GM03348 (cell line): ENCODE data around the gene SCN7A.

ENCODE experiments used
- DNase-seq: peaks from one replicate; pipeline ENCODE4 v3.0.0; 2012; ENCODE audit warnings: low spot score

Gene SCN7A

DNA sequence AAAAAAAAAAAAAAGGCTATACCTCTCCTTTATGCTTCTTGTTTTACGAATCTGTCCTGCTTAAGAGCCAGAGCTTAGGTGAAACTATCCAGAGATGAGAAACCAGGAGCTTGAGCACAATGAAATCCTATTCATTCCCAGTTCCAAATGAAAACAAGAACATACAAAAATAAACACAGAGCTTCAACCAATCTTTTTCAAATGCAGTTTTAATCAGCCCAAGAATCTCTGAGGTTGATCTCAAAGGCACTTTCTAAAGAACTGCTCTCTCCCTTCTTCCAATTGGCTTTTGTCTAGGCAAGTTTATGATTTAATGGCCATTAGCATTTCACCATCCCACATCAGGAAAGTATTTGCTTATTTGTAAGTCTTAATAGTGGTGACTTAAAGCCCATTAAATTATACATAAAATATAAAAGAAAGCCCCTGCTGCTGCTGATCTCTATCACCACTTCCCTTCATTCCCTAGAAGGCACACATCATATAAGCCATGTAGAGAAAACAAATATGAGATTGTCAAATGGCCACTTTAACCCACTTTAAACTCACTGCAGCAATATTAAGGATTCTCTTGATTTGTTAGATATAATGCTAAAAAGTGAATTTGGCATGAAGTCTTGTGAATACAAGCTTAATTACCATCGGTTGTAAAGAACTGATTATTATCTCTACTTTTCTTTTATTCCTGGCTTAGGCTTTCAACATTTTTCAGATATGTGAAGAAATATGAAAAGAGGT is 89.0 kb downstream of the SCN7A start:
- DNase-seq, result no peak

DNA sequence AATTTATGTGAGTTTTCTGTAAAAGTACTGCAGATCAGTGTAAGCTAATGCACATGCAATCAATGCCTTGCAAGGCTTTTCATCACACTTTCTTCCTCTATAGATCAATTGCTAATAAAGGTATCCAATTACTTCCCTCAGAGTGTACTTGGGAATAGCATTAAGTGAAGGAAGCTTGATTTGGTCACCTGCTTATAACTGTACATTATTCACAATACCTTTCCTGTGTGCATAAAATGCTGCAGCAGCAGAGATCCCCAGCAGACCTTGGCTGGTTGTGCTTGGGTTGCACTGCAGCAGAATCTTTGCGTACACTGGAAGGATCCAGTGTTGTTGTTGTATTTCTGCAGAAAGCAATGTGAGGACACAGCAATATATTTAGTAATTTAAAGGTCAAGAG is 99.8 kb downstream of the SCN7A start:
- DNase-seq, result no peak

DNA sequence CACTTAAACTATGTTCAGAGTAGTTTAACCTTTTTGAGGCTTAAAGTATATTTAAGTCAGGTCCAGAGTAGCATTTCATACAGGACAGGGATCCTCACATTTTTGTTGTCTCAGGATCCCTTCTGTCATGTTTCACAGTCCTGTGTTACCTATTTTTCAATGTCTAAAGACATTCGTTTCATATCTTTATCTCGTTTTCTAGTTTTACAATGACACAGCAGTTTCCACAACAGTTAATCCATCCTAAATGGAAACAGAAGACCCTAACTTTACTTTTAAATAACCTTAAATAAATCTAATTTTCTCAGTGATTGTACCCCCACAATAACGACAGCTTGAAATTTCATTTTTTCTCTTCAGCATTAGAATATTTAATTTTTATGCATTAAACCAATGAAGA is 101.0 kb downstream of the SCN7A start:
- DNase-seq, result no peak

DNA sequence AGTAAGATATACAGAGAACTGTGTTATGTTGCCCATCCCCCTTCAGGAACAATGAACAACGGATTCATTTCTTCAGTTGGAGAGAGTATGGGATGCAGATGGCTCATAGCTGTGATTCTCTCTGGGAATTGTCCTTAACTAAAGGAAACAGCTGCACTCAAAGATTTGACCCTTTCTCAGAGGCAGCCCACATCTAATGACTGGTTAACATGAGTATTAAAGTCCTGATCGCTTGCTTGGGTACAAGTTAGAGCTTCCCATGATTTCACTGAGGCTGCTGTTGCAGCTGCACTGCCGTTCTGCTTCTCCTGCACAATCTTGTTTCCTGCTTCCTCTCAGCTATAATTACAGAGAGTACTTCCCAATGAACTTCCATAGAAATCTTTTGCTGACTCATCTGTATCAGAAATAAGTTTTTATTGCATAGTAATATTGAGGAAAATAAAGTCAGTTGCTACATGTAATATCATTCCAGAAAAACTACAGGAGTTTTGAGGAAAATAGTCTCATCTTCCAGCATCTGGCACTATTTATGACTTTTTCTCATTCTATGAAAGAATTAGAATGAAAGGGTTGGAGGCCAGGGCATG is 105.5 kb downstream of the SCN7A start:
- peak; percentile 2 for DNase-seq

DNA sequence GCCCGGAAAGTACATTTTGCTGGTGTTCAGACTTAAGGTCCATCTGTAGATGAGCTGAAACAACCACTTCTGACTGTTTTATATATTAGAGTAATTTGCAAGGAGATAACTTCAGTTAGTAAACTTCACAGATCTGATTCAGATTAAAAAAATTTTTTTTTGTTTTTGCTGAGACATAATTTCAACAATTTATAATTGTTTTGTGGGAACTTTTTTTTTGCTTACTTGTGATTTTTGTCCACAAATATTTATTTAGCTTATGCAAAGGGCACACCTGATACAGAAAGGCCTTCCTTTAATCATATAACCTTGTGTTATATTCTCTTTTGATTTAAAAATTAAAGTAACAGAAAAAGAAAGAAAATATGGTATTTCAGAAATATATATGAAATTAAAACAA is 108.7 kb downstream of the SCN7A start:
- DNase-seq, result no peak

DNA sequence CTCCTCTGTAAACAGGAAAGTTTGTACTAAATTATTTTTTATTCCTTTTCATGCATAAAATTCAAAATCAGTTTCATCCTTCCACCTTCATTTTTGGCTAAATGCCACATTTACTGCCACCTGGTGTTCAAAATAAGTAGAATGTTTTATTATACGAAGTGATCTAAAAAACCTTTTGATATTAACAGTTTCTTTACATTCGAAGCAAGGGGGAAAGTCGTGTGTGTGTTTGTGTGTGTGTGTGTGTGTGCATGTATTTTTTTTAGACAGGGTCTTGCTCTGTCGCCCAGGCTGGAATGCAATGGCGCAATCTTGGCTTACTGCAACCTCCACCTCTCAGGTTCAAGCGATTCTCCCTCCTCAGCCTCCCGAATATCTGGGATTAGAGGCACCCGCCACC is 109.3 kb downstream of the SCN7A start:
- peak; percentile 40 for DNase-seq

DNA sequence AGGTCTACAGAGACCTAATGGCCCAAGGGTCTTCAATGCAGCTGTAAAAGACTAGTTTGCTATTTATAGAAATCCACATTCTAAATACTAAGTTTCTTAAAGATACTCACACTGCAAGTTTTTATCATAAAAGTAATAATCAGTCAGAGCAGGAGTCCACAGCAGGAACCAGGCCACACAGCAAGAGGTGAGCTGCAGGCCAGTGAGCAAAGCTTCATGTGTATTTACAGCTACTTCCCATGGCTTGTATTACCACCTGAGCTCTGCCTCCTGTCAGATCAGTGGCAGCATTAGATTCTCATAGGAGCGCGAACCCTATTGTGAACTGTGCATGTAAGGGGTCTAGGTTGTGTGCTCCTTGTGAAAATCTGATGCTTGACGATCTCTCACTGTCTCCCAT is 111.6 kb downstream of the SCN7A start:
- DNase-seq, result no peak

DNA sequence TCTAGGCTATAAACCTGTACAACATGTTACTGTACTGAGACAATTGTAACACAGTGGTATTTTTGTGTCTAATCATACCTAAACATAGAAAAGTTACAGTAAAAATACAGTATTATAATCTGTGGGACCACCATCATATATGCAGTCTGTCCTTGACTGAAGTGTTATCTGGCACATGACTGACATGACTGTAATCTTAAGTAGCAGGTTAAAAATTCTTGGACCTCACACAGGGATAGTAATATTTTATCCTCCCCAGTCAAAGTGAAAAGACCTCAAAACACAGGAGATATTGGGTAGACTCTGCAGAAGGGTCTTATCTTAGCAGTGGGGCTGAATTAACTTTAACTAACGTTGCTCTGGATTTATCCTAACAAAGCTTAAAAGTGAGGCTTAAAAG is 113.4 kb downstream of the SCN7A start:
- DNase-seq, result no peak

DNA sequence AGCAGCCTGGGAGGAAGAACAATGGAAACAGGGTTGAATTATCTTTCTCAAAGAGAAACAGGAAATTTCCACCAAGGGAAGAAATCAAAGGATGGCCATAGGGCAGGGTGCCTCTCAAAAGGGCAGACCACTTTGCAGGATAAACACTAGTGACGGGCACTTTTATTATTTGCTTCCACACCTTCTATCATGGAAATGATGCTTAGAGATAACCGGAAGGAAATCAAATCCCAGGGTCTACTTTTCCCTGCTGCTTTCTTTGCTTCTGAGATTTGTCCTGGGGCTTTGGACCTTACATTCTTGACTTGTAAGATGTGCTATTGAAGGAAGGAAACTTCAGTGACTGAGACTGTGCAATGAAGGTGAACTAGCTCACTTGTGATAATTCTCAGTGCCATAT is 117.2 kb downstream of the SCN7A start:
- DNase-seq, result no peak

DNA sequence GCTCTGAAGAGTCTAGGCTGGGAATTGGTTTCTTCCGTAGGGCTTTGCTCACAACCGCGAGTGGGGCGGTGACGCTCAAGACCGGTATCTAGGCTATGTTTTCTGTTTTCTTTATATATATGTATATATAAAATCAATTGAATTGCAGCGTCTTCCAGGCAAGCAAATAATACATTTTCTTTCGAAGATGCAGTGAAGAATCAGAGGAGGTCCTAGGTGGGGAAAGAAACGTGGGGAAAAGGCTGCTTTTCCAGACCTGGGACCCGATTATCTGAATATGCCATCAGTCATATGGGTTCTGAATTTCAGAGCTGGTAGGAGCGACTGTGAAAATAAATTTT is 117.6 kb downstream of the SCN7A start:
- DNase-seq, result no peak

DNA sequence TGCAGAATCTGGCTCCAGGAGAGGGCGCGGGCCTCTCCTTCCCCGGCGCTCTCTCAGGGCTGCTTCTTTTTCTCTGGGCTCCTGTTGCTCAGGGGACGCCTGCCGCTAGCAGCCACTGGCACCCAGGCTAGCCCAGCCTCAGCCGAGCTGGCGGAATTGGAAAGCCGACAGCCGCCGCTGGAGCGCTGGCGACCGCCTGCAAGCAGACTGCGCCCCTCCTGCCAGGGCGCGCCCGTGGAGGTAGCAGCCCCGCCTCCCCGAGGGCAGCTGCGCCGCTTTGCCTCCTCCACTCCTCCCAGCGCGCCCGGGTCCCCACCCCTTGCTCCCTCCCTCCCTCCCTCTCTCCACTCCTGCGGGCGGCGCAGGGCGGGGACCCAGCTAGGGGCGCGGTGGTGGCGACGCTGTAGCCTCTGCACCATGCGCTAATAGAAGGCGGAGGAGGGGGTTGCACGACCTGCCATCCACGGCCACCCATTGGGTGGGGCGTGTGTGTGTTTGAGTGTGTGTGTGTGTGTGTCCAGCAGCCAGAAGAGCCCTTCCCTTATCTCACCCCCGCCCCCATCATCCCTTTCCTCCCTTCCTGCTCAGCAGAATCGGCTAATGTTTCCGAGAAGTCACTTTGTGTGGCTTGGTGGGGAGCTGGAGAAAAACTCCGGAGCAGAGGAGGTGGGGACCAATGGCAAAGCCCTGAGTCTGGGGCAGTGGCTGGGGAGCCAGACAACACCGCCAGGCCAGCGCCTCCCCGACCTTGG is 118.1 kb downstream of the SCN7A start, which contains the start of gene SCN9A:
Gene SCN9A, minus strand, starts transcription at position 209 of the 752 bp plus-strand sequence. CDS start 64,188 bp downstream, outside the sequence.
- peak; percentile 91 for DNase-seq

DNA sequence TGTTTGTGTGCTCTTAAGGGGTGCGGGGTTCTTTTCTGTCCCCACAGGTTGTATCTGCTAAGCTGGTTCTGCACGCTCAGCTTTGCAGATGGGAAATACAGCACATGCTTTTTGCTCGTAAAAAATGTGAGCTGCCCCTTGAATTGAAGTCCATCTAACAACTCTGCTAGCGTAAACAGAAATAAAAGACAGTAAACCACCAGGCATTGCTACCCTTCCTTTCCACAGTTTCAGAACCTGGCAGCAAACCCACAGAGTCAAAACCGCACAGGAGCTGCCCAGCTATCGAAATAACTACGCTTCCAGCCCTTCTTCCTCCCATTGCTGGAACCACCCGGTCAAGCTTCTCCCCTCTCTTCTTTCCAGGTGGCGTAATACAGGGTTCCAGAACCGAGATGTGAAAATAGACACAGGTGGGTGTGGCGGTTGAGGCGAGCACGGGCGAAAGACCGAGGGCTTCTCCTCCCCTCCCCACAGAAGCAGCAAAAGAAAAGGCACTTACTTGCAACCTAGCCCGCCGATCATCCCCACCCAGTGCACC is 118.8 kb downstream of the SCN7A start:
- DNase-seq, result peak; percentile 29

DNA sequence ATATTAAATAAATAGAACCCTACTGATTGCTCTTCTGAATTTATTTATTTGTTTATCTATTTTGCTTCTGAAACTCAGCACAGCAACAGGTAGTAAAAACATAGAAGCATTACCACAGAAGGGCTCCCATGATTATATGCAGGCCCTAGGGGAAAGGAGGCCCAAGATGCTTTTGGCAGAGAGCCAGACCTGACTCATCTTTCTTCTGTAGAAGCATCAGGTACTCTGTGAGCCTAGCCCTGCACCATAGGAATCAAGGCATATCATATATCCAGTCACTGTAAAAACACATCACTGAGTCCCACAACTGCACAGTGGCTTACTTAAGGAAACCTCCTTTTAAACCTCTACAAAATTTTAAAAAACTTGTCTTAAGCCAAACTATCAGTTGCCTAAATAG is 120.1 kb downstream of the SCN7A start:
- peak; percentile 18 for DNase-seq

DNA sequence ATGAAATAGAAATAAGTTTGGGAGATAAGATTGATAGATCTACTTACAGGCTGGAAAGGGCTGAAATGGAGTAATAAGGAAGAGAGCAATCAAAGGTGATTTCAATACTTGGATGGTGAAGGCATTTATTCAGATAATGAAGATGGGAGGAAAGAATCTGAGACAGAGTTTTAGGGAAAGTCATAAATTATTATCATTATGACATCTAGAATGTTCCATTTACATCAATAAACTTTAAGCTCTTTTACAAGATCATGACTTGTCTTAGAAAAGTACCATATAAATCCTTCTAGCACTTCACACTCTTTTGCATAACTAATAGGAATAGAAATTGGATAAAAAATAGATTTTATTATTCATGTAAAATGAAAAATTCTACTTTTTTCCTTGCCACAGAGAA is 120.5 kb downstream of the SCN7A start:
- no peak for DNase-seq

DNA sequence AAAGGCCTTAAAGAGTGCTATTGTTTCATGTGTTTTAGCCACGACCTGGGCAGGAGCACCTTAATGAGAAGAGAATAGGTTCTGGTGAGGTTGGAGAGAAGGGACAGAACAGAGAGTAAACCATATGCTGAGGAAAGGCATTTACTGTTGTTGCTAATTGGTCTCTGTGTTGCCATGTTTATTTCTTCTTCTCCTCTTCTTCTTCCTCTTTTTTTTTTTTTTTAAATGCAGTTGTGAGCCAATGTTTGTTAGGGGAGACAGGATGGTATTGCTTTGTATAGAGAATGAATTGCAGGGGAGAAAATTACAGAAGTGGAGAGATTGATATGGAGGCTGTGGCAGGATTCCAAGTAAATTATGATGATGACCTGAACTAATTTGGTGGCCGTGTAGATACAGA is 120.9 kb downstream of the SCN7A start:
- DNase-seq, result no peak

DNA sequence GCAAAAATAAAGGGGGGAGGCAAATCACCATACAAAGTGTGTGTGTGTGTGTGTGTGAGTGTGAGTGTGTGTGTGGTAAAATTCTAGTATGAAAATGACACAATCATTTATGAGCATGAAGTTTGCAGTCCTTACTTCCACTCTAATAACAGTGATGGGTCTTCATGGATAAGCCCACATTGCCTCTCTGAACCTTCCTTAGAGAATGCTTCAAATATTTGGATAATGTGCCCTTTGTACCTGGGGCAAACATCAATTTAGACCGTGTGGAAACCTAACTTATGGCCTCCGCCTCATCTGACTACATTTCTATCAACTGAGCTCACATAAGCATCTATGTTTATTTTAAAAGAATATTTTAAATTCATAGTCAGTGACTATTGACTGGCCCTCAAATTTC is 122.0 kb downstream of the SCN7A start:
- no peak for DNase-seq

DNA sequence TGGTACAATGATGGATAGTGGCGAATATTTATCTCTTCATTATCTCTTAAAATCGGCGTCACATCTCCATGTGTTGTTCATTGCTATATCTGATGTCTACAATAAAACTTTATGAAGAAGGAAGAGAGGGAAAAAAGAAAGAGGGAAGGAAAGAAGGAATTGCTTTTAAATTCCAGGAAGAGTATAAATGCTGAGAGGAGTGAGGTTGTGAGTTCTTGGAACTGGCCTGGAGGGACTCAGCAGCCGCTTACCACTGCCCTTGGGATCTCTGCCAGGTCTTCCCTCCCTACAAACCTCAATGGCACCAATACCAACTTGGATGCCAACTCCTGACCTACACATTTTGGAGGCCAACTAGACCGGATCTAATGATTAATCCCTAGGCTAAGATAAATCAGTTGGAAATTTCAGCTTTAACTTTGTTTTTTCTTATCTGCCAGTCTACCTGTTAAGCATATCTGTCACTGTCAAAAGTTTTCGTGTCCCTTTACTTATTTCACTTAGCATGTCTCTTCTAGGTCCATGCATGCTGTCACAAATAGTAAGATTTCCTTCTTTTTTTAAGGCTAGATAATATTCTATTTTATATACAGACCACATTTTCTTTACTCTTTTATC is 128.1 kb downstream of the SCN7A start:
- no peak for DNase-seq

DNA sequence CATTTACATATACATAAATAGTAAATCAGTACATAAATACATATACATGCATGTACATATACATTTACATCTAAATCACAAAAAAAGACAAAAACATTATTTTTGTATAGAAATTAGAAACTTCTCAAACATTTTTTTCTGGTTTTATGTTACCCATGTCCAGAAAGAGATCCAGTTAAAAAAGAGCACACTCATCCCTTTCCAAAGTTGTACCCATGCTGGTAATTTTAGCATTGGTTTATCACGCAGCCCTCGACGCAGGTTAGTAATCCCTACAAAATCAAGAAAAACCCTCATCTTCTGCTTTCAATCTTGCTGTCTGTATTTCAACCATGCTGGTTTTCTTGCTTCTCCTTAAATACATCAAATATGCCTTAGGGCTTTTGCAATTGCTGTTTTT is 128.8 kb downstream of the SCN7A start:
- no peak for DNase-seq

DNA sequence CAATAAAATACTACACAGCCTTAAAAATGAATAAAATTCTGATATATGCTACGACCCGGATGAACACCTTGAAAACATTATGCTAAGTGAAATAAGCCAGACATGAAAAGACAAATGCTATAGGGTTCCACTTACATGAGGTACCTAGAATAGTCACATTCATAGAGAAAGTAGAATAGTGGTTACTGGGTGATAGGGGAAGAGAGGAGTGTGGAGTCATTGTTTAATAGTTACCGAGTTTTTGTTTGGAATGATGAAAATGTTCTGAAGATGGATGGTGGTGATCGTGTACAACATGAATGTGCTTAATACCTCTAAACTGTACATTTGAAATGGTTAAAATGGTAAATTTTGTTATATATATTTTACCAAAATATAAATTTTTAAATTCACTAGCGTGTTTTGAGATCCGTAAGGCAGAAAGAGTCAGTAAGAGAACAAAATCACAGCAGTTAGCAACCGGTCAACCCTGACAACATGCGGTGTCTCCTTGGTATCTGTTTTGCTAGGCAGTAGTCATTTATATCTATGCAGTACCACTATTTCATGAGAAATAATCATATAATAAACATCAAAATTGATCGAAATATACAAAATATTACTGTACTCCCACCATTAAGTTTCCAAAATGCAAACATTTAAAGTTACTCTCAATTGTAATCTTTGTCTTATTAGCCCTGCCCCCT is 129.4 kb downstream of the SCN7A start:
- DNase-seq, result no peak

DNA sequence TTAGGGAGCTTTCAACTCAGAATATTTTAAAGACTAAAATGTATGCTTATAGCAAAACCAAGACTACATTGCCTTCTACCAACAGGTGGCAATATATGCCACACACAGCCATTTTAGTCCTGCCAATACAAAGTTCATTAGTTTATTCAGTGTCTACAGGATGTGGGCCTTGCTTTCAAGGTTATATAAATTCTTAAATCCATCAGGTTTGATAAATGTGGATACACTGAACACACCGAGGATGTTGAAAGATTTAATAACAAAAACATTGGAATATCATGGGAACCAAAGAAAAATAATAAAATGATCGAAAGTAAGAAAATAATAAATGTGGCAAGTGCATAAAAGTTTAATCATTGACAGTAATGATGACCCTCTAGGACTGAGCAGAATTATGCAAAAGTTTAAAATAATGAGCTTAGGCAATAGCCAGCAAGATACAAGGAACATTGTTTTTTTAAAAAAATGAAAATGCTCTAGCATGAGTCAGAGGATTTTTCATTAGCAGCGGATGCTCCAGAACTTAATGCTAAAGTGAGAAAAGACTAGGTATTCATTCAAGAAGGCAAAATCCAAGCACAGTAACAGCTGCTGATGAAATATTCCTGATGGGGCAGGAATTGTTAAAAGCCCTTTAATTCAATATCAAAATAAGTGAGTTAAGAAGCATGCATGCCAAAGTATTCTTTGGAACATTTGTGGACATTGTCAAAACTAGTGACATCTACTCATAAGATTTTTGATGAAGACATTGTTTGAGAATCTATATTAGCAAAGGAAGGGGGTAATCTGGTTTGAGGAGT is 132.5 kb downstream of the SCN7A start:
- peak; percentile 29 for DNase-seq

DNA sequence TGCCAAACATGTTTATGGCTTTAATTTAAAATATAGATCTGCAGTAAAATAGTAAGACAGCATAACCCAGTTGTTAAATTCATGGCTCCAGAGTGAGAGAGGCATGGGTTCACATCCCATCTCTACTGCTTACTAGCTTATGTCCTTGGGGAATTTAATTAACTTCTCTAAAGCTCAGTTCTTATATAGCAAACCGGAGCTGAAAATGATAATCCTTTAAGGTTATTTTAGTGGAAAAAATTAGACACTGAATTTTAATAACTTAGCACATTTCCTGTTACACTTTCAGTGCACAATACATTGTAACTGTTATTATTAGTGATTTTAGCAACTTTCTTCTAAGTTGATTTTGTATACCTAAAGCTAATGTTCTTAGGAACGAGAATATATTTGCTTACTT is 133.1 kb downstream of the SCN7A start:
- no peak for DNase-seq
